Stimulated activated naive CD8-positive, alpha-beta T cell treated with anti-CD3 and anti-CD28 coated beads, Interleukin-15, amount 100 ng/mL, for 72 hours (primary cell): ENCODE results near the gene DAB2IP.

Experiments
- ATAC-seq: fragments of 150-1000 bp; cut with Tn5 transposase; 2 replicates; pipeline ENCODE4 v1.10.0; 2021; ENCODE audit warnings: mild to moderate bottlenecking, moderate library complexity
- DNase-seq, 2 donors: peaks; one replicate each; pipeline ENCODE4 v3.0.0; 2021 to 2022
- H3K27ac Mint-ChIP-seq, 2 donors: one replicate each; pipeline ENCODE4 v1.8.0; 2022; ENCODE audit warnings: mild to moderate bottlenecking in 2 of 2, mixed read lengths in 2 of 2, moderate library complexity in 2 of 2
- H3K27me3 Mint-ChIP-seq: one replicate; pipeline ENCODE4 v1.8.0; 2022; ENCODE audit warnings: mixed read lengths
- H3K4me1 Mint-ChIP-seq: one replicate; pipeline ENCODE4 v1.8.0; 2022; ENCODE audit warnings: mild to moderate bottlenecking, mixed read lengths
- H3K4me3 Mint-ChIP-seq, 2 donors: one replicate each; pipeline ENCODE4 v1.8.0; 2022; ENCODE audit warnings: mild to moderate bottlenecking in 2 of 2, mixed read lengths in 2 of 2, moderate library complexity in 1 of 2
- H3K9me3 Mint-ChIP-seq, 2 donors: one replicate each; pipeline ENCODE4 v1.8.0; 2022; ENCODE audit warnings: mixed read lengths in 2 of 2

Gene DAB2IP

DNA sequence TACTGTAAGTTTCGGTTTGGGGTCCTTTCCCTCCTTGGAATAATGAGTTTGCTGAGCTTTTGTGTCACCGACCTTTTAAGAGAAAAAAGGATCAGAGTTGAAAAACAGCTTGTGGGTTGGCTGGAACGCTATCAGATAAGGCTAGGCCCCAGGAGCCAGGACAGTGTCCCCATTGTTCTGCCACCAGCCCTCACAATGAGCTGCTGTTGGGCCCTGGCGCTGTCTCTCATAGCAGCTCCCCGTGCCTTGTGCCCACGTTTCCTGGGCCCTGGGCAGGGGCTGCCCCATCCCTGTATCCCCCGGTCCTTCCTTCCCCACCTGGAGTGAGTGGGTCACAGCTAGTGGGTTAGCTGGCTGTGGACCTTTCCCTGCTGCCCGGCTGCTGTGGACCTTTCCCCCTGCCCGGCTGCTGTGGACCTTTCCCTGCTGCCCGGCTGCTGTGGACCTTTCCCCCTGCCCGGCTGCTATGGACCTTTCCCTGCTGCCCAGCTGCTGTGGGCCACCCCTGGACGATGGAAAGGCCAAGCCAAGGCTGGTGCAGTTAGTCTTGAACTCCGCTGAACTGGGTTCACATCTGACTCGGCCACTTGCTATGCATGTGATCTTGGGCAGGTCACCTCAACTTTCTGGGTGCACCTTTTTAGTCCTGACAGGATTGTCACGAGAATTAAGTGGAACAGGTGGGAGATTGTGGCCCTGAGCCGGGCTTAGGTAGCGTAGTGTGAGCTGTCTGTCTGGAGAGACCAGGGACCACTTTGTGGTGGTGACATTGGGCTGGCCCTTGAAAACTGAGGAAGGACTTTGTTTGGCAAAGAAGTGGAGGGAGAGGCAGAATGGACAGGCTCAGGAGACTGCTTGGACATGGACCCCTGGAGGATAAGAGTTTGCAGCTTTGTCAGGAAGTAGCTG lies 99.5 kb downstream of the DAB2IP start:
- ATAC-seq = no peak
- Mint-ChIP-seq H3K4me3 (no peak overlapping the region), H3K27me3 (no peaks in the 10 kb centered on the region), H3K4me1 (peaks cover 18% of the 10 kb centered on the region), H3K27ac (peak overlapping the region in 1 of 2 donors; percentile 23), H3K9me3 (no peaks in the 10 kb centered on the region)
- DNase-seq = no peak

- Mint-ChIP-seq H3K4me1 (peaks cover 18% of the 10 kb centered on the region), H3K27ac (peak overlapping the region in 1 of 2 donors; percentile 23), H3K27me3 (no peaks in the 10 kb centered on the region), H3K4me3 (no peak overlapping the region), H3K9me3 (no peaks in the 10 kb centered on the region)
- DNase-seq (no peak), ATAC-seq (no peak)
Observed at GRCh38 chr9:121751686-121752445, 100.4 kb downstream of the DAB2IP start.

DNA sequence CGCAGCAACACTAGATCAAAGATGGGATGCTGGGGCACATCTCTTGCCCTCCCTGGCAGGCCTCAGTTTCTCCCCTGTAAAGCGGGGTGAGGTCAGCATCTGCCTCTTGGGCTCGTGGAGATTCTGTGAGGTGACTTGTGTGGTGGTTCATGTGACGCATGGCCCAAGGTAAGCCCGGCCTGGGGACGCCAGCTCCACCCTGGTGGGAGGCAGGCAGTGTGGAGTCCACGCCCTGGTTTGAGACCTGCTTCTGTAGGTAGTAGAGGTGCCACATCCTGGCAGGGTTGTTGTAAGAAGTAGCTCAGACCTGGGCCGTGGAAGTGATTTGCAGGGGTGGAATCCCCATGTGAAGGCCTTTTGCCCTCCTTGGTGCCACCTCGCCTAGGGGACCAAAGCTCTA lies 101.5 kb downstream of the DAB2IP start:
- peak overlapping the region in 1 of 2 donors; percentile 90 for H3K27ac Mint-ChIP-seq
- H3K27me3 Mint-ChIP-seq = no peaks in the 10 kb centered on the region
- no peak for DNase-seq
- peaks cover 12% of the 10 kb centered on the region for H3K4me1 Mint-ChIP-seq
- no peak overlapping the region for H3K4me3 Mint-ChIP-seq
- no peak for ATAC-seq
- no peaks in the 10 kb centered on the region for H3K9me3 Mint-ChIP-seq

DNA sequence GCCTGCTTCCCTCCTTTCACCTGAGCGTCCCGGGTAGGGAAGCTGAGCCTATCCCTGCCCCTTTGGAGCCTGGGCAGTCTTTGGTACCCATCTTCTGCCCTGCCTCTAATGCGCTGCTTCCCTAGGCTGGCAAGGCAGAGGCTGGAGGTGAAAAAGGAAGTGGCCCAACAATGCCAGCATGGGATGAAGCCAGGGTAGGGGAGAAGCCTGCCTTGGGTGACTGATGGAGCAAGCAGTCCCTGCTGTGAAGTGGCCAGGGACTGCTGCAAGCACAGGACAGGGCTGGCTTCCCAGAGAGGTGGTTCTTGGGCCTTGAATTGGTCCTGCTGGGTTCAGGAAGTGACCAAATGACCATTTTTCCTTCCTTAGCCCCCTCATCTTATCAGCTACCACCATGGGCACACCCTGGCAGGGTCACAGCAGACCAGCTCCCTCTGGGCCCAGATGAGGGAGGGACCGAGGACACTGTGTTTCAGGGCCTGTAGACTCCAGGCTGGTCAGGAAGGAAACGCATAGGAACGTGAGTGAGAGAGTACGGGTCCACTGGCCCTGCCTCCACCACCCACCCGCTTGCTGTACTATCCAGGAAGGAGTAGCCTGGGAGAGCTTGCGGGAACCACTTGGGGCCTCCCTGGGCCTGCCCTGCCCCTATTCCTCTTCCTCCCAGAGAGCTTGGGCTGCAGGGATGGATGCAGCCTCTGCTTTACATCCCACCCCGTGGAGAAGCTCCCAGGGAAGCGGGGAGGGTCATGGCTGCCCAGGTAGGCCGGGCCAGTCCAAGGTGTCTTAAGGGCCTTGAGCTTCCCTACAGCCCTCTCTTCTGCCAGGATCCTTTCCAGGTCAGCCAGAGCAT lies 102.6 kb downstream of the DAB2IP start:
- Mint-ChIP-seq H3K9me3 (no peaks in the 10 kb centered on the region), H3K4me3 (no peak overlapping the region), H3K4me1 (peaks cover under 1% of the 10 kb centered on the region), H3K27ac (peak overlapping the region in 1 of 2 donors; percentile 90), H3K27me3 (no peaks in the 10 kb centered on the region)
- ATAC-seq (no peak), DNase-seq (no peak)

- DNase-seq (no peak), ATAC-seq (no peak)
- H3K27me3 Mint-ChIP-seq = no peaks in the 10 kb centered on the region
- H3K4me3 Mint-ChIP-seq = no peak overlapping the region
- H3K4me1 Mint-ChIP-seq = no peaks in the 10 kb centered on the region
- H3K27ac Mint-ChIP-seq = no peak overlapping the region
- H3K9me3 Mint-ChIP-seq = no peaks in the 10 kb centered on the region
Observed at GRCh38 chr9:121754655-121755436, 103.4 kb downstream of the DAB2IP start.

- DNase-seq (no peak), ATAC-seq (no peak)
- Mint-ChIP-seq H3K9me3 (no peaks in the 10 kb centered on the region), H3K27ac (peak overlapping the region; percentile 25 to 59), H3K27me3 (no peaks in the 10 kb centered on the region), H3K4me1 (no peaks in the 10 kb centered on the region), H3K4me3 (no peak overlapping the region)
Observed at GRCh38 chr9:121755581-121755980, 104.1 kb downstream of the DAB2IP start.

DNA sequence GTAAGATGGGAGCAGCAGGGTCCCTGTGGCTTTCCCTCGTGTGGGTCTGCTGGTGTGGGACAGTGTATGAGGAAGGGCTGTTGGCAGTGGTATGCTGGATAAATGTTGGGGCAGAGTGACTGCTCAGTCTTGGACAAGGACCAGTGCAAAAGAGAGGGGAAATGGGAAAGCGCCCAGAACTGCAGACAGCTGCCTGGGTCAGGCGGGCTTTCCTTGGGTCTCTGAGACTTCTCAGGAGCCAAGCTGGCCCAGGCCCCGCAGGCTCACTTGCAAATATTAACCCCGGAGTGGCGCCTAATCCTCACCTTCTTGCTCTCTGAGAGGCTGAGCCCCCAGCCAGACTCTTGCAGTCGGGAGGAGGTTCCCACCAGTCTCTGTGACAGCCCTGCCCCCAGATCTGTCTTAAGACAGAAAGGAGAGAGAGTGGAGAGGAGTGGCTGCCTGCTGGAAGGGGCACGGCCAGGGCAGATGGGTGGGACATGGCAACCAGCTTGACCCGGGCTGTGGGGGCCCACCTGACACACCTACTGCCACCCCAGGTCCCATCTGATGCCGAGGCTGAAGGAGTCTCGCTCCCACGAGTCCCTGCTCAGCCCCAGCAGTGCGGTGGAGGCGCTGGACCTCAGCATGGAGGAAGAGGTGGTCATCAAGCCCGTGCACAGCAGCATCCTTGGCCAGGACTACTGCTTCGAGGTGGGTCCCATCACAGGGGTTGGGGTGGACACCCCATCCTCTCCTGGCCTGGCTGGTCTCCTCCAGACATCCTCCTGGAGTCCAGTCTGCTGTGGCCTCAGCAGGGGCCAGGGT lies 105.2 kb downstream of the DAB2IP start:
- no peaks in the 10 kb centered on the region for H3K9me3 Mint-ChIP-seq
- H3K27ac Mint-ChIP-seq = peak overlapping the region in 1 of 2 donors; percentile 30

DNA sequence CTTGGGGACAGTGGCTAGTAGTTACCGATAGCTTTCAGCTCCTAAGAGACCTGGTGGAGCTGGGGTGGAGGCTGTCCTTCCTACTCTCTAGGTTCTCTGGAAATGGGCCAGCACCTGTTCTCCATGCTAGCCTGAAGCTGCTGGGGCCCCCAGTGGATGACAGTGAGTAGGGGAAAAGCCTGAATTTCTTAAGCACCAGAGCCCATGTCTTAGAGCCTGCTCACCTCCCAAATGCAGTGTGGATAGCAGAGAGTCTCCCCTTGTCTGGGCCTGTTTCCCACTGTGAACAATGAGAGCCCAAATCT lies 105.8 kb downstream of the DAB2IP start:
- H3K9me3 Mint-ChIP-seq = no peaks in the 10 kb centered on the region
- H3K27ac Mint-ChIP-seq = no peak overlapping the region
- no peak for ATAC-seq
- no peak overlapping the region for H3K4me3 Mint-ChIP-seq
- no peak for DNase-seq
- H3K4me1 Mint-ChIP-seq = no peaks in the 10 kb centered on the region
- H3K27me3 Mint-ChIP-seq = no peaks in the 10 kb centered on the region

More for the DNA sequence above, 105.2 kb downstream of the DAB2IP start:
- H3K4me1 Mint-ChIP-seq = no peaks in the 10 kb centered on the region
- ATAC-seq = no peak
- no peak for DNase-seq
- no peak overlapping the region for H3K4me3 Mint-ChIP-seq
- H3K27me3 Mint-ChIP-seq = no peaks in the 10 kb centered on the region

GRCh38 chr9:121758693-121759092 lies 107.3 kb downstream of the DAB2IP start:
- no peaks in the 10 kb centered on the region for H3K27me3 Mint-ChIP-seq
- peak overlapping the region in 1 of 2 donors; percentile 90 for H3K27ac Mint-ChIP-seq
- no peaks in the 10 kb centered on the region for H3K4me1 Mint-ChIP-seq
- no peaks in the 10 kb centered on the region for H3K9me3 Mint-ChIP-seq
- no peak for DNase-seq
- ATAC-seq = no peak
- H3K4me3 Mint-ChIP-seq = no peak overlapping the region

- Mint-ChIP-seq H3K4me3 (no peak overlapping the region), H3K27ac (no peak overlapping the region), H3K4me1 (no peaks in the 10 kb centered on the region), H3K9me3 (no peaks in the 10 kb centered on the region), H3K27me3 (no peaks in the 10 kb centered on the region)
- ATAC-seq (no peak), DNase-seq (no peak)
Observed at GRCh38 chr9:121759996-121760395, 108.6 kb downstream of the DAB2IP start.

- H3K4me1 Mint-ChIP-seq = no peaks in the 10 kb centered on the region
- ATAC-seq (no peak), DNase-seq (no peak)
- no peak overlapping the region for H3K4me3 Mint-ChIP-seq
- no peak overlapping the region for H3K27ac Mint-ChIP-seq
- no peaks in the 10 kb centered on the region for H3K27me3 Mint-ChIP-seq
- no peaks in the 10 kb centered on the region for H3K9me3 Mint-ChIP-seq
Observed at GRCh38 chr9:121760571-121760970, 109.1 kb downstream of the DAB2IP start.

DNA sequence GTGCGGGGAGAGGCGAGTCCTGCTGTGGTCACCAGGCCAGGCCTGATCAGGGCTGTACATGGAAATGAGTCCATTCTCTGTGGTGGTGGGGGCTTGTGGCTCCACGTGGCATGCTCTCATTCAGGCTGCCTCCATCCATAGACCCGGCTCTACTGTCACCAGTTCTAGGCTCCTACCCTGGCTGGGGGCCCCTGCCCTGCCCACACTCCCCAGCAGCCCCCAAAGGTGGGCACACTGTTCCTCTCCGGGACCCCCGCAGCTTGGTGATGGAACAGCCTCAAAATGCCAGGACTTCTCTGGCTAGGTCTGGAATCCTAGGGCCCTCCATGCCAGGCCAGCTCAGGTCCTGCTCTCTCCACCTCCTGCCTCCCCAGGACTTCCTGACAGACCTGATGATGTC lies 111.7 kb downstream of the DAB2IP start:
- no peak for ATAC-seq
- Mint-ChIP-seq H3K4me1 (no peaks in the 10 kb centered on the region), H3K9me3 (no peaks in the 10 kb centered on the region), H3K27me3 (no peaks in the 10 kb centered on the region), H3K4me3 (no peak overlapping the region), H3K27ac (no peak overlapping the region)
- DNase-seq = no peak

GRCh38 chr9:121763561-121764370 lies 112.3 kb downstream of the DAB2IP start:
- Mint-ChIP-seq H3K27me3 (no peaks in the 10 kb centered on the region), H3K4me3 (no peak overlapping the region), H3K27ac (peak overlapping the region in 1 of 2 donors; percentile 37), H3K9me3 (no peaks in the 10 kb centered on the region), H3K4me1 (no peaks in the 10 kb centered on the region)
- ATAC-seq (no peak), DNase-seq (no peak)

GRCh38 chr9:121764371-121764730 lies 112.9 kb downstream of the DAB2IP start:
- ATAC-seq = no peak
- no peak for DNase-seq
- no peak overlapping the region for H3K27ac Mint-ChIP-seq
- no peaks in the 10 kb centered on the region for H3K9me3 Mint-ChIP-seq
- H3K27me3 Mint-ChIP-seq = no peaks in the 10 kb centered on the region
- no peak overlapping the region for H3K4me3 Mint-ChIP-seq
- no peaks in the 10 kb centered on the region for H3K4me1 Mint-ChIP-seq
